HCT116 (cell line): ENCODE results near the gene HMGB3. TPM values are rescaled to one million over a fixed set of nuclear protein-coding genes. Genes with fewer than 3 reads are reported as not detected.

Source experiments
- ATAC-seq: fragments of 200-7000 bp; cut with Tn5 transposase; 2 replicates; pipeline ENCODE4 v1.9.1; 2020; ENCODE audit warnings: mild to moderate bottlenecking, moderate library complexity
- BruUV-seq: library from RNA; stranded (reverse); fragments of 400-500 nt; replicated peaks from 2 replicates; lab custom pipeline; 2021; lab: Mats Ljungman, UMichigan
- CTCF ChIA-PET: fragments of 300-600 bp; sonication (Branson Sonifier 250); formaldehyde crosslinking; loops from one replicate; lab custom pipeline; 2021; ENCODE audit warnings: antibody characterized with exemption; lab: Charles Lee
- POLR2A ChIA-PET: fragments of 300-600, 350-600 bp; sonication (Branson Sonifier 250); formaldehyde crosslinking; loops from one replicate; lab custom pipeline; 2021; ENCODE audit warnings: antibody characterized with exemption; lab: Charles Lee
- RAD21 ChIA-PET, 2 experiments: fragments of 300-600 bp; sonication (Branson Sonifier 250); formaldehyde crosslinking; loops; one replicate each; lab custom pipeline; 2023; ENCODE audit warnings: low total read pairs in 2 of 2; ENCODE audit not compliant: uncharacterized antibody in 2 of 2, unreplicated experiment in 2 of 2, low non-redundant PET in 1 of 2; lab: Charles Lee
- DNase-seq: peaks from one replicate; pipeline ENCODE4 v3.0.0-alpha.2; 2010; ENCODE audit warnings: low read depth, low spot score
- H2AFZ ChIP-seq: fragments of 200-600 bp; shearing (Covaris generic), sonication (generic); 2 replicates; pipeline ENCODE4 v1.6.1; 2017; ENCODE audit warnings: low read depth, mixed run types, mixed read lengths, antibody characterized with exemption, low read length; ENCODE audit not compliant: poor library complexity, severe bottlenecking
- H3K27ac ChIP-seq: 2 replicates; pipeline ENCODE4 v1.5.1; 2012; ENCODE audit warnings: low read depth, low read length
- H3K27me3 ChIP-seq: fragments of 200-600 bp; sonication (generic); 2 replicates; pipeline ENCODE4 v1.6.1; 2016; ENCODE audit warnings: mixed run types, low read length, mixed read lengths; ENCODE audit not compliant: insufficient read depth
- H3K36me3 ChIP-seq, 2 experiments: fragments of 200-500 bp in 1 of 2; fragments of 200-600 bp in 1 of 2; sonication (Bioruptor generic) in 1 of 2; sonication (generic) in 1 of 2; 2 replicates each; pipeline versions ENCODE4 v1.5.1 to v1.6.1; 2014 to 2016; ENCODE audit warnings: low read length in 2 of 2, inconsistent platforms in 1 of 2, mixed read lengths in 1 of 2, mixed run types in 1 of 2; ENCODE audit not compliant: insufficient read depth in 2 of 2, control insufficient read depth in 1 of 2
- H3K4me1 ChIP-seq, 2 experiments: fragments of 200-600 bp in 1 of 2; sonication (generic) in 1 of 2; 2 replicates each; pipeline versions ENCODE4 v1.5.1 to v1.6.1; 2012 to 2017; ENCODE audit warnings: low read length in 2 of 2, inconsistent platforms in 1 of 2, mild to moderate bottlenecking in 1 of 2, mixed read lengths in 1 of 2, mixed run types in 1 of 2, moderate library complexity in 1 of 2; ENCODE audit not compliant: insufficient read depth in 2 of 2, control insufficient read depth in 1 of 2
- H3K4me2 ChIP-seq: fragments of 200-600 bp; sonication (generic); 2 replicates; pipeline ENCODE4 v1.6.1; 2017; ENCODE audit warnings: mixed run types, low read length, mixed read lengths
- H3K4me3 ChIP-seq, 2 experiments: fragments of 200-600 bp in 1 of 2; sonication (generic) in 1 of 2; replicated peaks in 1 of 2; 2 replicates each; pipeline ENCODE4 v1.5.1; 2011 to 2016; ENCODE audit warnings: low read length in 2 of 2, control low read depth in 1 of 2, low read depth in 1 of 2, mild to moderate bottlenecking in 1 of 2, mixed read lengths in 1 of 2, mixed run types in 1 of 2
- H3K79me2 ChIP-seq: fragments of 200-600 bp; sonication (generic); 2 replicates; pipeline ENCODE4 v1.6.1; 2017; ENCODE audit warnings: mild to moderate bottlenecking, mixed run types, low read length, moderate library complexity, mixed read lengths; ENCODE audit not compliant: insufficient read depth
- H3K9ac ChIP-seq: fragments of 200-600 bp; sonication (generic); 2 replicates; pipeline ENCODE4 v1.6.1; 2016; ENCODE audit warnings: low read length, mixed read lengths
- H3K9me2 ChIP-seq: fragments of 200-600 bp; sonication (generic), shearing (Covaris generic); 2 replicates; pipeline ENCODE4 v1.6.1; 2017; ENCODE audit warnings: mixed run types, mild to moderate bottlenecking, moderate library complexity; ENCODE audit not compliant: insufficient read depth
- H3K9me3 ChIP-seq, 2 experiments: fragments of 200-500 bp in 1 of 2; fragments of 200-600 bp in 1 of 2; sonication (Bioruptor generic) in 1 of 2; sonication (generic) in 1 of 2; 2 replicates each; pipeline ENCODE4 v1.6.1; 2014 to 2017; ENCODE audit warnings: low read length in 2 of 2, mixed read lengths in 2 of 2, inconsistent platforms in 1 of 2, low read depth in 1 of 2, mild to moderate bottlenecking in 1 of 2, mixed run types in 1 of 2, moderate library complexity in 1 of 2; ENCODE audit not compliant: control insufficient read depth in 1 of 2, insufficient read depth in 1 of 2
- H4K20me1 ChIP-seq: fragments of 200-600 bp; sonication (generic), shearing (Covaris generic); 2 replicates; pipeline ENCODE4 v1.6.1; 2017; ENCODE audit warnings: mixed run types, mild to moderate bottlenecking, moderate library complexity; ENCODE audit not compliant: insufficient read depth
- CBX3 ChIP-seq: IDR thresholded peaks from 2 replicates; pipeline ENCODE4 v1.6.1; 2012; ENCODE audit warnings: low read depth
- CEBPB ChIP-seq: IDR thresholded peaks from 2 replicates; pipeline ENCODE4 v1.6.1; 2012; ENCODE audit warnings: low read depth
- EGR1 ChIP-seq: IDR thresholded peaks from 2 replicates; pipeline ENCODE4 v1.6.1; 2012; ENCODE audit warnings: low read depth
- ELF1 ChIP-seq: IDR thresholded peaks from 2 replicates; pipeline ENCODE4 v1.6.1; 2012; ENCODE audit warnings: low read depth, borderline replicate concordance
- EZH2 ChIP-seq: fragments of 200-600 bp; sonication (generic); IDR thresholded peaks from 2 replicates; pipeline ENCODE4 v1.6.1; 2017; ENCODE audit warnings: antibody characterized with exemption, mixed run types
- EZH2phosphoT487 ChIP-seq: fragments of 200-600 bp; IDR thresholded peaks from 2 replicates; pipeline ENCODE4 v1.6.1; 2018; ENCODE audit warnings: antibody characterized with exemption, borderline replicate concordance
- POLR2A ChIP-seq: IDR thresholded peaks from 2 replicates; pipeline ENCODE4 v1.7.0; 2011; ENCODE audit warnings: borderline replicate concordance; ENCODE audit not compliant: insufficient read depth, insufficient read length; ENCODE audit errors: extremely low read depth
- SIN3A ChIP-seq: IDR thresholded peaks from 2 replicates; pipeline ENCODE4 v1.6.1; 2012; ENCODE audit warnings: low read depth
- SRF ChIP-seq: IDR thresholded peaks from 2 replicates; pipeline ENCODE4 v1.6.1; 2012; ENCODE audit warnings: low read depth
- TCF7L2 ChIP-seq: IDR thresholded peaks from 2 replicates; pipeline ENCODE4 v1.7.0; 2011; ENCODE audit warnings: borderline replicate concordance, inconsistent platforms; ENCODE audit not compliant: insufficient read depth, insufficient read length; ENCODE audit errors: extremely low read depth
- ZBTB33 ChIP-seq: IDR thresholded peaks from 2 replicates; pipeline ENCODE4 v1.6.1; 2011; ENCODE audit warnings: mild to moderate bottlenecking, low read length, moderate library complexity; ENCODE audit not compliant: insufficient replicate concordance; ENCODE audit errors: extremely low read depth
- ZFX ChIP-seq: fragments of 450-650 bp; IDR thresholded peaks from 2 replicates; pipeline ENCODE4 v1.6.1; 2017
- ZNF274 ChIP-seq: fragments of 200-500 bp; sonication (Bioruptor generic); IDR thresholded peaks from 2 replicates; pipeline ENCODE4 v1.6.1; 2014; ENCODE audit warnings: mild to moderate bottlenecking, low read depth, low read length, inconsistent platforms
- intact Hi-C: fragments of 100-400 bp; cut with micrococcal nuclease; formaldehyde crosslinking; loops from 2 replicates; pipeline ENCODE4 v1.10.0; 2022
- total RNA-seq: library from RNA; stranded (reverse); gene quantifications from one replicate; pipeline ENCODE4 v1.2.1, GENCODE V29; 2021; ENCODE audit not compliant: unreplicated experiment
- TF ChIP-seq, protein P1 (sequence below): IDR thresholded peaks from 2 replicates; pipeline ENCODE4 v1.6.1; 2012; ENCODE audit warnings: low read depth
- TF ChIP-seq, protein P2 (sequence below), 3 experiments: fragments of 200-600 bp in 1 of 3; sonication (generic) in 1 of 3; IDR thresholded peaks in 2 of 3; conservative IDR thresholded peaks in 1 of 3; 2 replicates each; pipeline ENCODE4 v1.5.1; 2012 to 2017; ENCODE audit warnings: low read depth in 2 of 3, low read length in 2 of 3, antibody characterized with exemption in 1 of 3, borderline replicate concordance in 1 of 3, control low read depth in 1 of 3, mild to moderate bottlenecking in 1 of 3, mixed read lengths in 1 of 3, mixed run types in 1 of 3, moderate library complexity in 1 of 3; ENCODE audit not compliant: insufficient read depth in 1 of 3

The HMGB3 gene
- total RNA-seq, 1 experiment from 2014 or later: 116 TPM

- Histone ChIP-seq H3K9ac (no peak overlapping the region), H3K9me3 (no peaks in the 10 kb centered on the region), H3K4me1 (no peaks in the 10 kb centered on the region; a peak in 1 of 4 replicates), H3K36me3 (no peaks in the 10 kb centered on the region), H2AFZ (no peak overlapping the region), H4K20me1 (no peaks in the 10 kb centered on the region), H3K79me2 (no peaks in the 10 kb centered on the region), H3K27me3 (no peaks in the 10 kb centered on the region), H3K9me2 (no peaks in the 10 kb centered on the region), H3K4me3 (no peak overlapping the region), H3K4me2 (no peak overlapping the region), H3K27ac (no peak overlapping the region)
- TF ChIP-seq ELF1 (no peak), CBX3 (no peak), EZH2phosphoT487 (no peak), TCF7L2 (no peak), SIN3A (no peak), CEBPB (no peak), EZH2 (no peak), ZBTB33 (no peak), ZNF274 (no peak), POLR2A (no peak), ZFX (no peak), SRF (no peak), EGR1 (no peak)
- TF ChIP-seq, protein P1, sequence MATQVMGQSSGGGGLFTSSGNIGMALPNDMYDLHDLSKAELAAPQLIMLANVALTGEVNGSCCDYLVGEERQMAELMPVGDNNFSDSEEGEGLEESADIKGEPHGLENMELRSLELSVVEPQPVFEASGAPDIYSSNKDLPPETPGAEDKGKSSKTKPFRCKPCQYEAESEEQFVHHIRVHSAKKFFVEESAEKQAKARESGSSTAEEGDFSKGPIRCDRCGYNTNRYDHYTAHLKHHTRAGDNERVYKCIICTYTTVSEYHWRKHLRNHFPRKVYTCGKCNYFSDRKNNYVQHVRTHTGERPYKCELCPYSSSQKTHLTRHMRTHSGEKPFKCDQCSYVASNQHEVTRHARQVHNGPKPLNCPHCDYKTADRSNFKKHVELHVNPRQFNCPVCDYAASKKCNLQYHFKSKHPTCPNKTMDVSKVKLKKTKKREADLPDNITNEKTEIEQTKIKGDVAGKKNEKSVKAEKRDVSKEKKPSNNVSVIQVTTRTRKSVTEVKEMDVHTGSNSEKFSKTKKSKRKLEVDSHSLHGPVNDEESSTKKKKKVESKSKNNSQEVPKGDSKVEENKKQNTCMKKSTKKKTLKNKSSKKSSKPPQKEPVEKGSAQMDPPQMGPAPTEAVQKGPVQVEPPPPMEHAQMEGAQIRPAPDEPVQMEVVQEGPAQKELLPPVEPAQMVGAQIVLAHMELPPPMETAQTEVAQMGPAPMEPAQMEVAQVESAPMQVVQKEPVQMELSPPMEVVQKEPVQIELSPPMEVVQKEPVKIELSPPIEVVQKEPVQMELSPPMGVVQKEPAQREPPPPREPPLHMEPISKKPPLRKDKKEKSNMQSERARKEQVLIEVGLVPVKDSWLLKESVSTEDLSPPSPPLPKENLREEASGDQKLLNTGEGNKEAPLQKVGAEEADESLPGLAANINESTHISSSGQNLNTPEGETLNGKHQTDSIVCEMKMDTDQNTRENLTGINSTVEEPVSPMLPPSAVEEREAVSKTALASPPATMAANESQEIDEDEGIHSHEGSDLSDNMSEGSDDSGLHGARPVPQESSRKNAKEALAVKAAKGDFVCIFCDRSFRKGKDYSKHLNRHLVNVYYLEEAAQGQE: no peak
- TF ChIP-seq, protein P2, sequence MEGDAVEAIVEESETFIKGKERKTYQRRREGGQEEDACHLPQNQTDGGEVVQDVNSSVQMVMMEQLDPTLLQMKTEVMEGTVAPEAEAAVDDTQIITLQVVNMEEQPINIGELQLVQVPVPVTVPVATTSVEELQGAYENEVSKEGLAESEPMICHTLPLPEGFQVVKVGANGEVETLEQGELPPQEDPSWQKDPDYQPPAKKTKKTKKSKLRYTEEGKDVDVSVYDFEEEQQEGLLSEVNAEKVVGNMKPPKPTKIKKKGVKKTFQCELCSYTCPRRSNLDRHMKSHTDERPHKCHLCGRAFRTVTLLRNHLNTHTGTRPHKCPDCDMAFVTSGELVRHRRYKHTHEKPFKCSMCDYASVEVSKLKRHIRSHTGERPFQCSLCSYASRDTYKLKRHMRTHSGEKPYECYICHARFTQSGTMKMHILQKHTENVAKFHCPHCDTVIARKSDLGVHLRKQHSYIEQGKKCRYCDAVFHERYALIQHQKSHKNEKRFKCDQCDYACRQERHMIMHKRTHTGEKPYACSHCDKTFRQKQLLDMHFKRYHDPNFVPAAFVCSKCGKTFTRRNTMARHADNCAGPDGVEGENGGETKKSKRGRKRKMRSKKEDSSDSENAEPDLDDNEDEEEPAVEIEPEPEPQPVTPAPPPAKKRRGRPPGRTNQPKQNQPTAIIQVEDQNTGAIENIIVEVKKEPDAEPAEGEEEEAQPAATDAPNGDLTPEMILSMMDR (IDR thresholded peaks at IDR 0.05 in 2 of 3, conservative IDR thresholded peaks at IDR 0.05 in 1 of 3; ENCODE audit: borderline replicate concordance in 1 of 3, insufficient read depth in 1 of 3, low read depth in 2 of 3, low read length in 2 of 3): no peak
- CTCF ChIA-PET: no interaction called here
- intact Hi-C loops: no loop called here
- no TSS peak for BruUV-seq
- no peak for DNase-seq
- POLR2A ChIA-PET: no interaction called here
- ATAC-seq: no peak
- RAD21 ChIA-PET: no interaction called here
These were observed 49.2 kb upstream of the HMGB3 start for GRCh38 chrX:150933945-150934350.
